GM18511 (cell line): Measurements from ENCODE around the gene NRP1.
"Not testable (repeated sequence)": the region's sequence is repeated elsewhere in the genome, so short reads cannot be mapped to it uniquely, and the experiment has no call there.

Experiments used
- ATAC-seq: cut with Tn5 transposase; IDR thresholded peaks from one replicate; pipeline ENCODE4 v1.9.1; 2021; ENCODE audit warnings: mild to moderate bottlenecking, moderate library complexity; ENCODE audit not compliant: unreplicated experiment

The NRP1 gene

DNA sequence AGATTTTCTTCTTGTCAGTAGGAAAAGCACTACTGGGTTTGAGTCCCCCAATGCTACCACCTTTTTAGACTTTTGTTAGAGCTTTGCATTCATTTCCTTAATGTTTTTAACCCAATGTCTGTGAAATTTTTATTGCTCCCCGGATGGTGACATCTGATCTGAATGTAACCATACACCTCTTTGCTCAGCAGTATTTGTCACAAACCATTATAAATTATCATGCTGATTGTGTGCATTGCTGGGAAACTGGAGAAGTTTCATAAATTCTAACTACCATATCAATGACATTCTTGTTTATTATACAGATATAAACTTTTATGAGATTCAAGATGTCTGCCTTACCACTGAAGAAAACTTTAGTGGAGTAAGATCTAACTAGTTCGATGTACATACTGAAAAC, 8.5 kb downstream of the NRP1 start:
- no peak for ATAC-seq

DNA sequence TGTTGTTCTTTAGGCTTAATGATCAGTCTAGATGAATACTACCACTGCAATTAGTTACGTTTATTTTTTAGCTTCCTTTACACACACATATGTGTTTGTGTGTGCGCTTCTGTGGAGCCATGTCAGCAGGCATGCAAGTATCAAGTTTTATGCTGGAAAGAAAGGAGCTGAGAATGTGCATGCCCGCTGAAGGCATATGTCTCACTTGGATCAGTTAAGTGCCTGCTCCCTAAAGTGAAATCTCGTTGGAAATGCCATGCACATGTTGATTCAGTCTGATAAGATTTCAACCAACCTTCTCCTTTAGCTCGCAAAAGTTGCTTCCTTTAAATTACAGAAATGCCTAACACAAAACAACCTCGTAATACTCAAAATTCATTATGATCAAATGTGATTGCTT, 10.7 kb downstream of the NRP1 start:
- ATAC-seq, result no peak

DNA sequence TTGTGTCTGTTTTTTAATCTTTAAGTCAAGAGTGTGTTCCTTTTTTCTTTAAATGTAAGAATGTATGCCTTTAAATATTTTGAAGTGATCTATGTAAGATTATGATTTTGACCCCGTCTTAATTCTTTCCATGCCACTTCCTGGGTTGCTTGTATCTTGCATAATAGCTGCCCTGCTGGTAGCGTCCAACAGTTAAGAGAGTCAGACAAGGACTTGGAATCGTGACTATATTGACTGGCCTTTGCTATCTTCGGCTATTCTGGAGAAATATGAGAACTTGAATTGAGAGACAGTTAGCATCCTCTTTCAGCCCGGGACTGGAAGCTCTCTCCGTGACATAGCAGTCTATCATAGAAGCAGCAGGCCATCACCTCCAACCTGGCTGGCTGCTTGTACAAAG, 13.0 kb downstream of the NRP1 start:
- ATAC-seq, result no peak

DNA sequence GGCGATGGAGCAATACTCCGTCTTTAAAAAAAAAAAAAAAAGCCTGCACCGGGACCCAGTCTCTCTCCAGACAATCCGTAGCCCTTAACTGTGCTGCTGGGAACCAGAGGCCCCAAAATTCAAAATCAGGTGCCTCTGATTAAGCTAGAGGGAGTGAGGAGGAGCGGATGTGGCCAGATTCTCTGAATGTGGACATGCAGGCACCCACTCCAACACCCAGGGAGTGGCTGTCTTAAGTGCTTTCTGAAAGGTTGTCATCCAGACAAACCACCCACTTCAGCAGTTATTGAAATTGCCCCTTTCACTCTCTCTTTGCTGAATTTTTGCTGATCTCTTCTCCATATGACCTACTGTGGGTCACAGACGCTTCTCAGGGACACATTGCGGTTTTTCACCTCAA, 14.2 kb downstream of the NRP1 start:
- ATAC-seq, result no peak

DNA sequence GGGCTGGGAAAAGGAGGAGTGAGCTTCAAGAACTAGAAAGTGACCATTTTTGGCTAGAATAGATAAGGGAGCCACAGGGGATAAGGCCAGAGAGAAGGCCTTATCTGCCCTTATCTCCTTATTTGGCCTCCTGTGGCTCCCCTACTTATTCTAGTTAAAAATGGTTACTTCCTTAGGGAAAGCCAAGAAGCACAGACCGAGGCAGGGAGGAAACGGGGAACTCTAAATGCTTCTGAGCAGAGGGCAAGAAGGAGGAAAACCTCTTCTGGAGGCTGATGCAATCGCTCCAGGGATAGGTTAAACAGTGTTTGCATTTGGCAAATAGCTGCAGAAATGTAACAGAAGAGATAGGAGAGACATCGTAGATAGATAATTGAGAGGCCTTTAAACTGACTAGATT, 18.6 kb downstream of the NRP1 start:
- no peak for ATAC-seq

DNA sequence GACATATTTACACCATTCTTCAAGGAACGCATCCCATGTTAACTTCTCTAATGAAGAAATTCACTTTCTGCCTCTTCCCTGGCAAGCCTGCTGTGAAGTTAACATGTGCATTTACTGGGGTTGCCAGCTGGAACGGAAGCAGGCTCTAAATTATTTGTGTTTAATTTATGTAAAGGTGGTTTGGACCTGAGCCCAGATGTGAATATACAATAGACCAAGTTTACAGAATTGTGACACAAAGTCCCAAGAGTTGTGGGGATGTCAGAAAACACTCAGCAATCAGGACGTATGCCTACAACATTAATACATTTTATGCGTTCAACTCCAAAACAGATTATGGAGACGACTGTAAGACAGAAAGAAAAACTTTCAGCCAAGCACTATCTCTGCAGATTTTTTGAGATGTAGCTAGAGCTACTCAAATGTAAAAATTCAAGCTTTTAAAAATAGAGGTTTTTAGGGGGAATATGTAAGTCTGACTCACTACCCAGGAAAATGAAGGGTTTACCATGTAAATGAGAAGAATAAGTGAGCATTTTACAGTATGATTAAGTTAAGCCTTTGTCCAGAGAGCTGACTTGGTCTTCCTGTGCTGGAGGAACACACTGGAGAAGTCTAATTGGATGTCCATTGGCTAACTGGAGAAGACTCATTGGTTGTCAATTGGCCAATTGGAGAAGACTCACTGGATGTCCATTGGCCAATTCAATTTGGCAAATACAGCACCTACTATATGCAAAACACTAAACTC, 19.5 kb downstream of the NRP1 start:
- ATAC-seq, result no peak

DNA sequence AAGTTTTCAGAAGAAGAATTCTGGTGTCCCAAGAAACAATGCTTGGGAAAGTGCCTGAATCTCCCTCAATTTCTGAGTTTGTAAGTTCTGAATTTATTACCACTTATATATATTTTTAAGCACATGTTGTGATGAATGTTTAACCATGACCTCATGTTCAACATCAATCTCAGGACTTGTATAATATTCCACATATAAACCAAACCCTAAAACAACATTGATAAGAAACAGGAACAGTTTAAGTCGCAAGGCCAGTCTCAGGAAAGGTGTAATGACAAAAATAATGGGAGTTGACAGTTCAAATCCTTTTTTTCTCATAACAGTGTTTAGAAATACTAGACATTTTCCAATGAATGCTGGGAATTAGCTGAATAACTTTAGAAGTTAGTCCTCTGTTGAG, 22.8 kb downstream of the NRP1 start:
- no peak for ATAC-seq

DNA sequence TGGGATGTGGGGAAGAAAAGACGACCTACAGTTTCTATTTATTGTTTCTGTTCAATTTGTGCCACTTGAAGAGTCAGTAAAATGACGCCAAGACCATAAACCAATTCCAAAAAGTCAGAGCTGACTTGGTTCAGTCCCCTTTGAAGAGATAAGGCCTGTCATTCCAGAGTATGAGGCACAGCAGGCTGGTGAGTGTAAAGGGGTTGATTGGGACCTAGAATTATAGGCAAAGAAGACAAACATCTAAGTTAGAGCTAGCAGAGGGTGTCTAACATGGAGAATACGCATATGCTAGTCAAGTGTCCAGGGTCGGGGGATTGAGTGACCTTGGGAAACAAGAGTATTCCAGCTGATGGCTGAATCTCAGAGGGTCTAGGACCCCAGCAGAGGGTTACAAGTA, 23.6 kb downstream of the NRP1 start:
- ATAC-seq, result no peak

DNA sequence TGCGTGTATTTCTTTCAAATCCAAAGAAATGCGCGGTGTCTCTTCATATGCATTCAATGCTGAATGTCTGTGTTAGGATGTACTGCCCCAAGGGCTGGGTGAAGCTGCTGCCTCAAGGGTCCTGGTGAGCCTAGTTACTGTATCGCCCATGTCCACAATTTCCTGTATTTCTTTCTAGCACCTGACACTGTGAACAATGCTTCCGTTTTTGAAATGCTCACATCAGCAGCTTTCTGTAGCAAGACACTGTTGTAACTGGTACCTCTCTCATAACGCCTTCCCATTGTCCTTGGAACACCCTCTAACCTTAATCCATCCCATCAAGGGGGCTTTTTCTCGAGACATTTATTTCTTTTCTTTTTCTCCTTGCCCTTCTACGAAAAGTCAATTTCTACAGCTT, 25.1 kb downstream of the NRP1 start:
- no peak for ATAC-seq

DNA sequence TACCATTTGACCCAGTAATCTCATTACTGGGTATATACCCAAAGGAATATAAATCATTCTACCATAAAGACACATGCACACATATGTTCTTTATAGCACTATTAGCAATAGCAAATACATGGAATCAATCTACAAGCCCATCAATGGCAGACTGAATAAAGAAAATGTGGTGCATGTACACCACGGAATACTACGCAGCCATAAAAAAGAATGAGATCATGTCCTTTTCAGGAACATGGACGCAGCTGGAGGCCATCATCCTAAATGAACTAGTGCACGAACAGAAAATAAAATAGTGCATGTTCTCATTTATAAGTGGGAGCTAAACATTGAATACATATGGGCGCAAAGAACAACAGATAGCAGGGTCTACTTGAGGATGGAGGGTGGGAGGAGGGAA, 26.6 kb downstream of the NRP1 start:
- no peak for ATAC-seq

DNA sequence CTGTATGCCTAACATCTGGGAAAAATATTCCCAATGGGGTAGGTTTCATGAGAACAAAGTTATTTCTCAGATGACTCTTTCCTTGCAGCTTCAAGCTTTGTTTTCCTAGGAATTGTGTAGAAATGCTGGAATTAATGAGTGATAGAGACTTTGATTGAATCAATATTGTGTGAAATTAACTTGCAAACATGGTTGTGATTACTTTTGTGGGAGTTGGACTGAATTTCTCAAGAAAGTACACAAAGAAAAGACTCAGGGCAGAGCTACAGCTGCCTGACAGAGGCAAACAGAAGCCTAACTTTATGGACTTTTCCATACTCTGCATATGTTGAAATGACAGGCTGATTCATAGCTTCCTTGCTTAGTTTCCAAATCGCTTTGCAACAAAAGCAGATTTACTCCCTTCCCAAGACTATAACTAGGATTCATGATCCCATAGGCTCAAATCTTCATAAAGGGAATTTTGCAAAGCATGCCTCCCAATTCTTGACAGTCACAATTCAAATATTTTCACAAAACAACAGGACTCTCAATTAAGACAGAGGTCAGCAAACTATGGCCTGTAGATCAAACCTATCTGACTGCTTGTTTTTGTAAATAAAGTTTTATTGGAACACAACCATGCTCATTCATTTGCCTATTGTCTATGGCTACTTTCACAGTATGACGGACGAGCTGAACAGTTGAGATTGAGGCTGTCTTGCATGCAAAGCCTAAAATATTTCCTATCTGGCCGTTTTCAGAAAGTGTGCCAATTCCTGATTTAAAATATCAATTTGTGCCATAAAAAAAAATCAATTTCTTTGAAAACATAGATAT, 27.6 kb downstream of the NRP1 start:
- no peak for ATAC-seq

DNA sequence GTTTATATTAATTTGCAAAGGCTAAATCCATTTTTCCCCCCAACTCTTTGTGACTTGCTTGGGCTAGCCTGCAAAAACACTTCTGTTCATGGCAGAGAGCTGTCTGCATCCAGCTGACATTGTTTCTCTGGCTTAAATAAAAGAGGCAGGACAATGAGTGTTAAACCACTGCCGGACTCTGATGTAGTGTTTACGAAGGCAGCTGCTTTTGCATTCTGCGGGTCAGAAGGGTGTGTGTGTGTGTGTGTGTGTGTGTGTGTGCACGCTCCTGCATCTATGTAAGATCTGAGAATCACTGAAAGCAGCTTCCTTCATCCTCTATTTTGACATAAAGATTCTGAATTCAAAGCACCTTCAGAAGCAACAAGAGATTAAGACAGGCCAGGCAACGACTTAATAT, 28.3 kb downstream of the NRP1 start:
- no peak for ATAC-seq

DNA sequence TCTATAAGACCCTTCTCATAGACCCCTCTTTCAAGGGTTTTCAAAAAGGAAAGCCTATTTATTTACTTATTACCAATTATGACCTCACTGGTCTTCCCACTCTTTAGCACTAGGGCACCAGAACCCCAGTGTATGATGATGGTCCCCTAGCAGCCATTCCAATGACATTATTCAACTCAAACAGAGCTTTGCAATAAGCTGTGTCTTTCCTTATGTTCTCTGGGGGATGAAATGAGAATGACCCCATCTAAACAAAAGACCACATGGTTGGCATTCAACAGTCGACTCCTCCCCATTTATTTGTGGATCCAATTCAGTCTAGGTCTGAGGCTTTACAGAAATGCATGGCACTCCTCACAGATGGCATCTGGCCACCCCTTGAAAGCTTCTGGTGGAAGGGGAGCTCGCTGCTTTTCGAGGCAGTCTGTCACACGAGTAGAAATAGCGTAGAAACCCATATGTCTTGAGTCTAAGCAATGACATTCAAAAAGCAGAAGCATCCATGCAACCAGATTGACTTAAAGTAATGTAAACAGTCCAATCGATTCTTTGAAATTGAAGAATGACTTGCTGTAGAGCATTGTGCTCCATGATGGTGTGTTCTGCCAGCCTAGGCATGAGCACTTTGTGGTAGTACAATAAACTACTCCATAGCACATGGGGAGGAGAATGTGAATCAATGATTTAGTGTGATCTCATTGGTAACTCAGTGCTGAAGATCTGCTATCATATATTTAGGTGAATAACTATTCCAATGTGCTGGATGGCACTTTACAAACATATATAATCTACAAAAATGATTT, 29.8 kb downstream of the NRP1 start:
- ATAC-seq, result no peak

DNA sequence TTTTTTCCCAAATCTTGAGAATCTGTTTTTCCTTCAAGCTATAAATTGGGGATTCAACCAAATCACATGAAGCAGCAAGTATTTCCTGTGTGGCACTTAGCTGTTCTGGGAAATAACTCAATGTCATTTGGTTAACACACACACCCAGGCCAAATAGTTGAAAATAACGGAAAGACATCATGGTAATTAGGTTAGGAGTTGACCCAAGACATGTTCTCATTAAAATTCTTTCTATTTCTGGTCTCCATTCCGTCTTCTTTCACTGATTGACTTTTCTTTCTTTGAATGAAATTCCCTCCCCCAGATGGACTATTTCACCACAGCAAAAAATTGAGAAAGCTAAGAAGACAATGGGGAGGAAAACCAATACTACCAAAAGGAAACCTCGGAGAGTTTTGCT, 30.5 kb downstream of the NRP1 start:
- ATAC-seq, result no peak

DNA sequence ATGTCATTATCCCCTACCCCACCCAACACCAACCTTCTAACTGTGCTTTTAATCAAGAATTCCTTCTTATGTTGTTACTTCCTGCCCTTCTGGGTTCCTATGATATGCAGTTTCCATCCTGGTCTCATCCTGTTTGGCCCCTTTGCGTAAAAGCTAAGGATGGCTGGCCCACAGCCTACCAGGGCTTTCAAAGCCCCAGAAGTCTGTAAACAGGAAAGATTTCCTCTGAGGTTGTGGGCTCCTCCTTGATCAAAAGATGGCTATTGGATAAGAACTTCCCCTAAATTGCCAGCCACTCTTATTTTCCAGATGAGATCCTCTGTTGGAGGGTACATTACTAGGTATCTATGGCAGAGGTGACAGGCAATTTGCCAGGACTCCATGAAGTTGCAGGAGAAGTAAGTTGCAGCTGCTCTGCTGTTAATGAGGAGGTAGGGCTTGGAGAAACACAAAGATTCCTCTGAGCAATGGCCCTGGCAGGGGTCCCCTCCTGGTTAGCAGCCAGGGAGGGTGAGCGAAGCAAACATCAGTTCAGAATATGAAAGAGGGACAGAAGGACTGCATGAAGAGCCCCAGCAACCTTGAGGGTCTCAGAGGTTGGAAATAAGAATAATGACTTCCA, 32.1 kb downstream of the NRP1 start:
- ATAC-seq, result no peak

DNA sequence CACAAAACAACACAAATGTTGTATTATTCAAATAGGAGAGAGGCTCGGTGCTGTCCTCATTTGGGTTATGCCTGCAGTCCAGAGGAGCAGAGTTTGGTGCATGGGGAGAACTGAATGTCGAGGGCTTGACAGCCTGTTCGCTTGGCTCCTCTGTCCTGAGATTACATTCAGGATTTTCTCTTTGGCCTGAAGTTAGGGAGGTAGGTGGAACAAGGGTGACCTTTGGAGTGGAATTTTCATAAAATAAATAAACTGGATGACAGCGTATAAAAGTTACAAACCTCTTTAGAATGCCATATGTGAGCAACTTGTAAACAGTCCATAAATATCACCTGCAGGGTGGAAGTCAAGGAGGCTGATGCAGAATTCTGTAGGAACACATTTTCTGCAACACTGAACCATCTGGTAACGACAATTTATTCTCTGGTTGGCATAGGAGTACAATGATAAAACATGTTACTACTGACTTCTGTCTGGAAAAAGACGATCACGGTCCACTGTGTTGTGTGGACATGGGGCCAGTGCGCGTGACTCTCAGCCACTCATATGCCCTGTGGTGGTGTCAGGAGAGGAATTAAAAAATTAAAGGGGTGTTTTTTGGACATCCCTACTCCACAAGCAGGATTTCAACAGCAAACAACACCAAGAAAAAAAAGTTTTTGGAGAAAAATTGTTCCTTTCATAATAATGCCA, 33.2 kb downstream of the NRP1 start:
- no peak for ATAC-seq

DNA sequence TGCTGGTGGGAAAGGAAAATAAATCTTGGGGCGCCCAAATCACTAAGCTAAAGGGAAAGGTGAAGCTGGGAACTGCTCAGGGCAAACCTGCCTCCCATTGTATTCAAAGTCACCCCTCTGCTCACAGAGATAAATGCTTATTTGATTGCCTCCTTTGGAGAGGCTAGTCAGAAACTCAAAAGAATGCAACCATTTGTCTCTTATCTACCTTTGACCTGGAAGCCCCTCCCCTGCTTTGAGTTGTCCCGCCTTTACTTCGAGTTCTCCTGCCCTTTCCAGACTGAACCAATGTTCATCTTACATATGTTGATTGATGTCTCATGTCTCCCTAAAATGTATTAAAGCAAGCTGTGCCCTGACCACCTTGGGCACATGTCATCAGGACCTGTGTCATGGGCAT, 33.9 kb downstream of the NRP1 start:
- ATAC-seq, result not testable (repeated sequence)

DNA sequence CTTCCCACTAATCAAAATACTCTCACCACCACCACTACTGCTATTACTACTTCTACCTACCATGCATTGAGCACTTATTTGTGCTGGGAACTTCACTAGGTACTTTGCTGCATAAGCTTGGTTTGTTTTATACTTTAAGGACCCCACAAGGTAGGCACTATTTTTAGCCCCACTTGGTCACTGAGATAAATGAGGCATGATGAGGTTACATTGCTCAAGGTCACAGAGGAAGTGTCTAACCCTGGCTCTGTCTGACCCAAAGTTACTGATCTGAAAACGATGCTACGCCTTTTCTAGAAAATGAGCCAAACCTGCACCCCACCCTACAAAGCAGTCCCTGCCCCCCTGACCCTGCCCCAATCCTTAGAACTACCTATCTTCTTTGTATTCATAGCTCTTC, 35.6 kb downstream of the NRP1 start:
- no peak for ATAC-seq

DNA sequence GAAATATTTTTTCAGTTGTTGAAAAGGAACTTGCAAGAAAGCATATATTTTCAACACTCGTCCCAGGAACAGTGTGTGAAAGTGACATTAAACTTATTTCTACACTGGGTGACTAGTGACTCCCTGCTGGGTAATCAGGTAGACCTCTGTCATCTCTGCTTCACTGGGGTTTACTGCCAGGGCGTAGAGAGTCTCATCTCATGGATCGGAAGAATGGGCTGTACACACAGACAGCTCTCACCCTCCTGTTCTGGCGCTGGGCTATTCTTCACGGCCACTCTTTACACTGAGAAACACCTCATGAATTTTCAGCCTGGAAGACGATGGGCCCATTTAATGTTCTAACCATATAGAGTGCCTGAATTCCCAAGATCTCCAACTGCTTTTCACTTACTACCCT, 36.4 kb downstream of the NRP1 start:
- ATAC-seq, result no peak

DNA sequence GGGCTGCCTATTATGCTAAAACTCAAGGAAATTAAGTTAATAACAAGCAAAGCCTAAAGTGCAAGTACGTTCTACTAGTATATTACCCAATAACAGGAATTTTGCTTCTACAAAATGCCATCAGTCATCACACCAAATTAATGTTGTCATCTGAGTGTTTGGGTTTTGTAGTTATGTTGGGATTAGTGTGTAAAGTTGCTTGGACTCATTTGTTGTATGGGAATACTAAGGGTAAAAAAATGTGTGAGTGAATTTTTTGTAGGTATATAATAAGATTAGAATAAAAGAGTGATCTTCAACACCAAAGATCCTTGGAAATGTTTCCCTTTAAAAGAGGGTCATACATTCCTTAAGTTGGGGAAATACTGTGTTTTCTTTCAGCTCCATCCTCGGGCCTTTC, 38.6 kb downstream of the NRP1 start:
- no peak for ATAC-seq
